Prostate gland (tissue), 2 donors: ENCODE data around the gene RAB28. TPM values are rescaled to one million over a fixed set of nuclear protein-coding genes. Genes with fewer than 3 reads are reported as not detected.

Experiments used
- DNase-seq: peaks from one replicate; pipeline ENCODE4 v3.0.0-alpha.2; 2019; ENCODE audit warnings: low spot score
- H3K27ac ChIP-seq, 2 donors: fragments of 200-600 bp; sonication (generic); 2 replicates each; pipeline ENCODE4 v1.5.1; 2017 to 2019
- H3K27me3 ChIP-seq: fragments of 200-600 bp; sonication (generic); replicated peaks from 2 replicates; pipeline ENCODE4 v1.5.1; 2019; ENCODE audit not compliant: insufficient read depth
- H3K36me3 ChIP-seq, 2 donors: fragments of 200-600 bp; sonication (generic); 1 replicate in 1 of 2; 2 replicates in 1 of 2; pipeline versions ENCODE4 v1.5.1 to v1.8.1; 2017 to 2019
- H3K4me1 ChIP-seq: fragments of 200-600 bp; sonication (generic); replicated peaks from 2 replicates; pipeline ENCODE4 v1.5.1; 2019
- H3K4me3 ChIP-seq, 2 donors: fragments of 200-600 bp; sonication (generic); 2 replicates each; pipeline ENCODE4 v1.5.1; 2017 to 2019
- H3K9me3 ChIP-seq: fragments of 200-600 bp; sonication (generic); 2 replicates; pipeline ENCODE4 v1.5.1; 2017
- CTCF ChIP-seq, 4 experiments: fragments of 200-600 bp in 2 of 4; fragments of 450-650 bp in 2 of 4; sonication (generic) in 2 of 4; IDR thresholded peaks; 1 replicate in 3 of 4; 2 replicates in 1 of 4; pipeline ENCODE4 v1.5.1; 2016 to 2019; ENCODE audit warnings: antibody characterized with exemption in 4 of 4, mild to moderate bottlenecking in 2 of 4, moderate library complexity in 2 of 4
- POLR2A ChIP-seq: fragments of 450-650 bp; IDR thresholded peaks from one replicate; pipeline ENCODE4 v1.6.1; 2016; ENCODE audit warnings: antibody characterized with exemption, mild to moderate bottlenecking
- POLR2AphosphoS5 ChIP-seq: sonication (generic); formaldehyde crosslinking; IDR thresholded peaks from one replicate; pipeline ENCODE4 v1.6.1; 2017; ENCODE audit warnings: antibody characterized with exemption
- WGBS: methylation state at CpG from one replicate; pipeline ENCODE4 v1.1.5; 2018; 5-methylcytosine and 5-hydroxymethylcytosine counted together
- intact Hi-C: fragments of 100-400 bp; cut with DNase I; formaldehyde crosslinking; loops from one replicate; pipeline ENCODE4 v1.14.2; 2022
- total RNA-seq, 2 donors: library from RNA; depleted of rRNA; stranded (reverse); fragments of >200 nt; gene quantifications; one replicate each; pipeline ENCODE4 v1.1.0, GENCODE V29; 2016

Gene RAB28
- total RNA-seq, 2 donors from 2014 or later, result 19.7 to 21.4 TPM

DNA sequence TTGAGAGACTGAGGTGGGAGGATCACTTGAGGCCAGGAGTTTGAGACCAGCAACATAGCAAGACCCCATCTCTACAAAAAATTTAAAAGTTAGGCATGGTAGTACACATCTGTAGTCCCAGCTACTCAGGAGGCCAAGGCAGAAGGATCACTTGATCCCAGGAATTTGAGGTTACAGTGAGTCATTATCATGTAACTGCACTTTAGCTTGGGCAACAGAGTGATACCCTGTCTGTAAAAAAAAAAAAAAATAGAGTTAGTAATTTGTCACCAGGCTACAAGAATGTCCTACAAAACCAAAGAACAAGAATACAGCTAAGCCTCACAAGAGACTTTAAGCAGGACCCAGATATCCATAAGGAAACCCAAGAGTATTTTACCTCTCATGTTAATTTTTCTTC lies 27.0 kb upstream of the RAB28 start:
- Histone ChIP-seq H3K27ac (no peak overlapping the region), H3K27me3 (no peaks in the 10 kb centered on the region), H3K4me1 (no peaks in the 10 kb centered on the region), H3K4me3 (no peak overlapping the region), H3K36me3 (no peaks in the 10 kb centered on the region), H3K9me3 (no peaks in the 10 kb centered on the region)
- no peak for DNase-seq
- intact Hi-C loops, result no loop called here
- TF ChIP-seq CTCF (IDR thresholded peaks at IDR 0.05) (no peak), POLR2AphosphoS5 (no peak), POLR2A (no peak)

GRCh38 chr4:13509442-13509841 lies 25.3 kb upstream of the RAB28 start:
- TF ChIP-seq POLR2AphosphoS5 (no peak), POLR2A (no peak), CTCF (IDR thresholded peaks at IDR 0.05) (no peak)
- Histone ChIP-seq H3K27me3 (no peaks in the 10 kb centered on the region), H3K4me1 (no peaks in the 10 kb centered on the region), H3K9me3 (no peaks in the 10 kb centered on the region), H3K27ac (no peak overlapping the region), H3K36me3 (no peaks in the 10 kb centered on the region), H3K4me3 (no peak overlapping the region)
- intact Hi-C loops, result no loop called here
- WGBS, result 67% methylated on average over 1 of the region's 1 CpG
- DNase-seq, result no peak

GRCh38 chr4:13504374-13504773 lies 20.2 kb upstream of the RAB28 start:
- 94% methylated on average over 5 of the region's 5 CpGs for WGBS
- DNase-seq, result no peak
- intact Hi-C loops, result no loop called here
- Histone ChIP-seq H3K36me3 (no peaks in the 10 kb centered on the region), H3K4me1 (no peaks in the 10 kb centered on the region), H3K27ac (no peak overlapping the region), H3K9me3 (no peaks in the 10 kb centered on the region), H3K4me3 (no peak overlapping the region), H3K27me3 (no peaks in the 10 kb centered on the region)
- TF ChIP-seq POLR2A (no peak), POLR2AphosphoS5 (no peak), CTCF (IDR thresholded peaks at IDR 0.05) (no peak)

- H3K36me3 ChIP-seq, result no peaks in the 10 kb centered on the region
- no peaks in the 10 kb centered on the region for H3K9me3 ChIP-seq
- no peak overlapping the region for H3K4me3 ChIP-seq
- 89% methylated on average over 1 of the region's 1 CpG for WGBS
- no peaks in the 10 kb centered on the region for H3K27me3 ChIP-seq
- TF ChIP-seq POLR2A (no peak), CTCF (IDR thresholded peaks at IDR 0.05) (no peak), POLR2AphosphoS5 (no peak)
- intact Hi-C loops, result no loop called here
- DNase-seq, result no peak
- no peak overlapping the region for H3K27ac ChIP-seq
- no peaks in the 10 kb centered on the region for H3K4me1 ChIP-seq
Measured at GRCh38 chr4:13498469-13498868, 14.3 kb upstream of the RAB28 start.

GRCh38 chr4:13496605-13497004 lies 12.5 kb upstream of the RAB28 start:
- Histone ChIP-seq H3K4me1 (no peaks in the 10 kb centered on the region), H3K27me3 (no peaks in the 10 kb centered on the region), H3K36me3 (no peaks in the 10 kb centered on the region), H3K9me3 (no peaks in the 10 kb centered on the region), H3K4me3 (no peak overlapping the region), H3K27ac (no peak overlapping the region)
- TF ChIP-seq POLR2AphosphoS5, result no peak
- TF ChIP-seq CTCF (IDR thresholded peaks at IDR 0.05), result no peak
- no peak for TF ChIP-seq POLR2A
- intact Hi-C loops, result no loop called here
- DNase-seq, result no peak
- WGBS, result 35% methylated on average over 2 of the region's 2 CpGs
